ENCODE results near the gene ZC2HC1B. TPM values are rescaled to one million over a fixed set of nuclear protein-coding genes. Genes with fewer than 3 reads are reported as not detected.

Gene ZC2HC1B
- polyA plus RNA-seq, 3 donors: not detected

GRCh38 chr6:143842461-143842901 lies 21.8 kb upstream of the ZC2HC1B start:
- H3K27me3 ChIP-seq (ENCODE audit: control insufficient read depth in 2 of 2, insufficient read depth in 2 of 2, low read length in 2 of 2): no peaks in the 10 kb centered on the region
- H3K27ac ChIP-seq (ENCODE audit: low read depth in 1 of 2, low read length in 2 of 2): peak overlapping the region; percentile 81 to 97
- H3K9ac ChIP-seq (ENCODE audit: insufficient read depth, low read length, poor library complexity, severe bottlenecking): peak overlapping the region; percentile 95
- H3K79me2 ChIP-seq (ENCODE audit: insufficient read depth, low read length): peaks cover 41% of the 10 kb centered on the region
- no peaks in the 10 kb centered on the region for H4K20me1 ChIP-seq (ENCODE audit: insufficient read depth, low read length)
- H3K4me3 ChIP-seq (replicated peaks in 1 of 3; ENCODE audit: low read depth in 2 of 3, low read length in 3 of 3): peak overlapping the region; percentile 61 to 89 (median 72)
- H3K9me3 ChIP-seq (replicated peaks in 1 of 2; ENCODE audit: control insufficient read depth in 1 of 2, insufficient read depth in 1 of 2, low read length in 2 of 2): no peaks in the 10 kb centered on the region
- WGBS (ENCODE audit: insufficient coverage): no CpG with 5 or more reads among the region's 7 CpGs
- H2AFZ ChIP-seq (ENCODE audit: insufficient read depth, low read depth, low read length, poor library complexity, severe bottlenecking): peak overlapping the region; percentile 97
- no peak for DNase-seq
- H3K9me3 Mint-ChIP-seq: peaks cover 0 to 2% (median 0%) of the 10 kb centered on the region in 7 donors
- H3K36me3 Mint-ChIP-seq: peaks cover 22 to 23% of the 10 kb centered on the region in 2 donors
- peaks cover 26 to 31% of the 10 kb centered on the region in 2 donors for H3K4me1 ChIP-seq (ENCODE audit: control insufficient read depth in 1 of 2, insufficient read depth in 2 of 2, low read length in 2 of 2)
- peak overlapping the region; percentile 87 for H3K4me2 ChIP-seq (replicated peaks; ENCODE audit: extremely low read depth, low read length, poor library complexity, severe bottlenecking)
- H3K27ac Mint-ChIP-seq: peak overlapping the region; percentile 95 to 98 (median 97)
- intact Hi-C loops (cut with micrococcal nuclease): loop anchor here in 1 of 2 donors (5.0 kb wide), 1 partner anchor 255 kb away; the partner anchor contains the start of gene SF3B5
- TF ChIP-seq CTCF (IDR thresholded peaks at IDR 0.05): no peak
- H3K4me3 Mint-ChIP-seq: peak overlapping the region; percentile 89 to 96
- peaks cover 20 to 27% of the 10 kb centered on the region in 2 donors for H3K36me3 ChIP-seq (replicated peaks in 1 of 2; ENCODE audit: control insufficient read depth in 1 of 2, insufficient read depth in 2 of 2, low read length in 2 of 2)
- H3K4me1 Mint-ChIP-seq: peaks cover 23% of the 10 kb centered on the region
- no peaks in the 10 kb centered on the region for H3K27me3 Mint-ChIP-seq (ENCODE audit: low read depth in 3 of 3)

- Mint-ChIP-seq H3K27ac (peak within 1 kb of the TSS; percentile 95 to 98 (median 97)), H3K9me3 (peaks cover 0 to 2% (median 0%) of the 10 kb centered on the region in 7 donors), H3K4me1 (peaks cover 23% of the 10 kb centered on the region), H3K36me3 (peaks cover 27 to 28% of the 10 kb centered on the region in 2 donors), H3K4me3 (peak within 1 kb of the TSS; percentile 89 to 96), H3K27me3 (ENCODE audit: low read depth in 3 of 3) (no peaks in the 10 kb centered on the region)
- no peaks in the 10 kb centered on the region for H3K27me3 ChIP-seq (ENCODE audit: control insufficient read depth in 2 of 2, insufficient read depth in 2 of 2, low read length in 2 of 2)
- no peaks in the 10 kb centered on the region for H3K9me3 ChIP-seq (replicated peaks in 1 of 2; ENCODE audit: control insufficient read depth in 1 of 2, insufficient read depth in 1 of 2, low read length in 2 of 2)
- peak within 1 kb of the TSS; percentile 97 for H2AFZ ChIP-seq (ENCODE audit: insufficient read depth, low read depth, low read length, poor library complexity, severe bottlenecking)
- no peaks in the 10 kb centered on the region for H4K20me1 ChIP-seq (ENCODE audit: insufficient read depth, low read length)
- intact Hi-C loops (cut with micrococcal nuclease): loop anchor here in 1 of 2 donors (5.0 kb wide), 1 partner anchor 254 kb away; the partner anchor contains the start of gene SF3B5
- peaks cover 41% of the 10 kb centered on the region for H3K79me2 ChIP-seq (ENCODE audit: insufficient read depth, low read length)
- WGBS (ENCODE audit: insufficient coverage): under 1% methylated on average over 60 of the region's 64 CpGs
- H3K4me2 ChIP-seq (replicated peaks; ENCODE audit: extremely low read depth, low read length, poor library complexity, severe bottlenecking): peak within 1 kb of the TSS; percentile 87
- H3K4me3 ChIP-seq (replicated peaks in 1 of 3; ENCODE audit: low read depth in 2 of 3, low read length in 3 of 3): peak within 1 kb of the TSS; percentile 61 to 89 (median 72)
- peaks cover 26 to 31% of the 10 kb centered on the region in 2 donors for H3K4me1 ChIP-seq (ENCODE audit: control insufficient read depth in 1 of 2, insufficient read depth in 2 of 2, low read length in 2 of 2)
- peak within 1 kb of the TSS; percentile 95 for H3K9ac ChIP-seq (ENCODE audit: insufficient read depth, low read length, poor library complexity, severe bottlenecking)
- peak within 1 kb of the TSS; percentile 81 to 97 for H3K27ac ChIP-seq (ENCODE audit: low read depth in 1 of 2, low read length in 2 of 2)
- H3K36me3 ChIP-seq (replicated peaks in 1 of 2; ENCODE audit: control insufficient read depth in 1 of 2, insufficient read depth in 2 of 2, low read length in 2 of 2): peaks cover 26 to 33% of the 10 kb centered on the region in 2 donors
- peak; percentile 93 to 94 (median 94) for DNase-seq
- no peak for TF ChIP-seq CTCF (IDR thresholded peaks at IDR 0.05)
Measured at GRCh38 chr6:143842902-143843676, 21.2 kb upstream of the ZC2HC1B start, which contains the start of gene LTV1. LTV1 (plus strand) TSS chr6:143843338; CDS start chr6:143843478, 140 bp downstream.

Data from CD14-positive monocyte (primary cell).